H1 (cell line): ENCODE data around the gene SATB2. TPM values are rescaled to one million over a fixed set of nuclear protein-coding genes. Genes with fewer than 3 reads are reported as not detected.
A peak's percentile ranks its signal among the peaks of the same experiment; 100 is the strongest.

Source experiments
- CTCF ChIA-PET: fragments of 300-600 bp; sonication (Branson Sonifier 250); formaldehyde crosslinking; loops from one replicate; lab custom pipeline; 2021; ENCODE audit not compliant: partially characterized antibody; lab: Charles Lee
- POLR2A ChIA-PET: fragments of 300-600 bp; sonication (Branson Sonifier 250); formaldehyde crosslinking; loops from one replicate; lab custom pipeline; 2021; ENCODE audit warnings: inconsistent platforms; ENCODE audit not compliant: partially characterized antibody; lab: Charles Lee
- DNase-seq, 2 experiments: peaks; one replicate each; pipeline versions ENCODE4 v3.0.0 to v3.0.0-alpha.2; 2010 to 2022; ENCODE audit warnings: low spot score in 2 of 2, low read depth in 1 of 2, mixed read lengths in 1 of 2
- FAIRE-seq: peaks from 2 replicates; lab custom pipeline; 2011; peaks lifted over from hg19 to GRCh38; lab: Jason Lieb, UNC
- H2AFZ ChIP-seq: 2 replicates; pipeline ENCODE4 v1.8.1; 2012; ENCODE audit warnings: low read length, inconsistent platforms
- H2AK5ac ChIP-seq: 2 replicates; pipeline ENCODE4 v1.6.1; 2013; ENCODE audit warnings: low read depth, low read length
- H2BK120ac ChIP-seq: replicated peaks from 2 replicates; pipeline ENCODE3; 2013; ENCODE audit warnings: low read depth, low read length, inconsistent platforms
- H2BK12ac ChIP-seq: 2 replicates; pipeline ENCODE4 v1.6.1; 2013; ENCODE audit warnings: low read depth, low read length
- H2BK15ac ChIP-seq: 2 replicates; pipeline ENCODE4 v1.6.1; 2013; ENCODE audit warnings: low read length
- H2BK20ac ChIP-seq: 2 replicates; pipeline ENCODE4 v1.6.1; 2013; ENCODE audit warnings: low read length
- H2BK5ac ChIP-seq: 2 replicates; pipeline ENCODE4 v1.6.1; 2013; ENCODE audit warnings: low read depth, low read length
- H3K14ac ChIP-seq: 2 replicates; pipeline ENCODE4 v1.6.1; 2013; ENCODE audit warnings: inconsistent platforms; ENCODE audit not compliant: insufficient read length
- H3K18ac ChIP-seq: 2 replicates; pipeline ENCODE4 v1.6.1; 2013; ENCODE audit warnings: low read length; ENCODE audit errors: extremely low read depth
- H3K23ac ChIP-seq: 2 replicates; pipeline ENCODE4 v1.6.1; 2013; ENCODE audit warnings: inconsistent platforms; ENCODE audit not compliant: insufficient read length
- H3K23me2 ChIP-seq: 2 replicates; pipeline ENCODE4 v1.6.1; 2013; ENCODE audit warnings: low read depth, low read length
- H3K27ac ChIP-seq: 2 replicates; pipeline ENCODE4 v1.6.1; 2011; ENCODE audit warnings: low read depth, low read length, inconsistent platforms
- H3K27me3 ChIP-seq, 4 experiments: replicated peaks in 1 of 4; 1 replicate in 1 of 4; 2 replicates in 3 of 4; pipeline versions ENCODE4 v1.6.1 to v1.8.1; 2011 to 2013; ENCODE audit warnings: low read length in 3 of 4, mild to moderate bottlenecking in 3 of 4, inconsistent platforms in 2 of 4, mixed read lengths in 2 of 4, moderate library complexity in 1 of 4; ENCODE audit not compliant: control insufficient read depth in 3 of 4, insufficient read depth in 3 of 4; ENCODE audit errors: extremely low read depth in 1 of 4
- H3K36me3 ChIP-seq, 4 experiments: 2 replicates each; pipeline versions ENCODE4 v1.6.1 to v1.8.1; 2011 to 2013; ENCODE audit warnings: mild to moderate bottlenecking in 4 of 4, low read length in 3 of 4, moderate library complexity in 2 of 4, control low read depth in 1 of 4, inconsistent platforms in 1 of 4; ENCODE audit not compliant: insufficient read depth in 4 of 4, control insufficient read depth in 2 of 4
- H3K4ac ChIP-seq: replicated peaks from 2 replicates; pipeline ENCODE3; 2013; ENCODE audit warnings: low read length, low read depth, mixed read lengths, inconsistent platforms; ENCODE audit not compliant: insufficient read length
- H3K4me1 ChIP-seq, 4 experiments: replicated peaks in 1 of 4; 1 replicate in 1 of 4; 2 replicates in 3 of 4; pipeline versions ENCODE4 v1.6.1 to v1.8.1; 2011 to 2013; ENCODE audit warnings: low read length in 3 of 4, inconsistent platforms in 2 of 4, mixed read lengths in 1 of 4; ENCODE audit not compliant: insufficient read depth in 4 of 4, control insufficient read depth in 3 of 4
- H3K4me2 ChIP-seq, 2 experiments: 2 replicates each; pipeline versions ENCODE4 v1.6.1 to v1.8.1; 2011 to 2013; ENCODE audit warnings: low read depth in 2 of 2, low read length in 2 of 2, control low read depth in 1 of 2, inconsistent platforms in 1 of 2, mild to moderate bottlenecking in 1 of 2; ENCODE audit not compliant: insufficient read depth in 1 of 2
- H3K4me3 ChIP-seq, 4 experiments: fragments of 200-600, 300-600 bp in 1 of 4; sonication (generic), shearing (Covaris generic), sonication (Bioruptor Twin) in 1 of 4; 2 replicates each; pipeline versions ENCODE4 v1.5.1 to v1.8.1; 2011 to 2016; ENCODE audit warnings: low read length in 4 of 4, low read depth in 3 of 4, control low read depth in 2 of 4, inconsistent platforms in 2 of 4, mild to moderate bottlenecking in 2 of 4, mixed read lengths in 1 of 4, moderate library complexity in 1 of 4; ENCODE audit not compliant: insufficient read depth in 2 of 4; ENCODE audit errors: extremely low read depth in 1 of 4
- H3K56ac ChIP-seq: replicated peaks from 2 replicates; pipeline ENCODE3; 2013; ENCODE audit warnings: low read depth, mild to moderate bottlenecking, mixed read lengths, low read length, inconsistent platforms; ENCODE audit not compliant: insufficient read length
- H3K79me1 ChIP-seq: 2 replicates; pipeline ENCODE4 v1.6.1; 2013; ENCODE audit warnings: low read depth, low read length, control low read depth
- H3K79me2 ChIP-seq, 2 experiments: 2 replicates each; pipeline versions ENCODE4 v1.6.1 to v1.8.1; 2012 to 2013; ENCODE audit warnings: low read length in 2 of 2, mild to moderate bottlenecking in 2 of 2, inconsistent platforms in 1 of 2; ENCODE audit not compliant: insufficient read depth in 2 of 2, control insufficient read depth in 1 of 2
- H3K9ac ChIP-seq, 4 experiments: replicated peaks in 1 of 4; 1 replicate in 1 of 4; 2 replicates in 3 of 4; pipeline versions ENCODE4 v1.6.1 to v1.8.1; 2011 to 2013; ENCODE audit warnings: low read depth in 3 of 4, low read length in 3 of 4, control low read depth in 2 of 4, mild to moderate bottlenecking in 2 of 4, moderate library complexity in 2 of 4, inconsistent platforms in 1 of 4; ENCODE audit errors: extremely low read depth in 1 of 4
- H3K9me3 ChIP-seq, 2 experiments: 2 replicates each; pipeline versions ENCODE4 v1.6.1 to v1.8.1; 2012 to 2013; ENCODE audit warnings: mild to moderate bottlenecking in 2 of 2, moderate library complexity in 2 of 2, control low read depth in 1 of 2, inconsistent platforms in 1 of 2, low read depth in 1 of 2, low read length in 1 of 2, mixed read lengths in 1 of 2; ENCODE audit not compliant: insufficient read depth in 2 of 2
- H4K20me1 ChIP-seq, 2 experiments: replicated peaks in 1 of 2; 2 replicates each; pipeline versions ENCODE3 to v1.8.1; 2011 to 2013; ENCODE audit warnings: inconsistent platforms in 2 of 2, low read length in 2 of 2, mild to moderate bottlenecking in 1 of 2; ENCODE audit not compliant: insufficient read depth in 2 of 2, control insufficient read depth in 1 of 2
- H4K5ac ChIP-seq: 2 replicates; pipeline ENCODE4 v1.6.1; 2013; ENCODE audit warnings: low read length, low read depth, mixed read lengths, inconsistent platforms; ENCODE audit not compliant: insufficient read length
- H4K8ac ChIP-seq: 2 replicates; pipeline ENCODE4 v1.8.0; 2013; ENCODE audit warnings: mild to moderate bottlenecking, moderate library complexity, low read length, inconsistent platforms; ENCODE audit not compliant: insufficient read depth; ENCODE audit errors: extremely low read depth
- H4K91ac ChIP-seq: replicated peaks from 2 replicates; pipeline ENCODE3; 2013; ENCODE audit warnings: low read length, mixed read lengths, inconsistent platforms; ENCODE audit not compliant: insufficient read length
- BRCA1 ChIP-seq: IDR thresholded peaks from 2 replicates; pipeline ENCODE4 v1.6.1; 2012; ENCODE audit warnings: low read depth, low read length, improper control_type of control experiment
- CBX8 ChIP-seq: fragments of 300-800, 300-1000 bp; sonication (generic); IDR thresholded peaks from 2 replicates; pipeline ENCODE4 v1.7.1; 2016; ENCODE audit warnings: low read depth, low read length, borderline replicate concordance
- CHD1 ChIP-seq: IDR thresholded peaks from 2 replicates; pipeline ENCODE4 v1.6.1; 2012; ENCODE audit warnings: low read depth, low read length, improper control_type of control experiment
- EP300 ChIP-seq, 2 experiments: IDR thresholded peaks; 1 replicate in 1 of 2; 2 replicates in 1 of 2; pipeline ENCODE4 v1.6.1; 2011 to 2012; ENCODE audit warnings: low read depth in 2 of 2, low read length in 2 of 2, mild to moderate bottlenecking in 2 of 2, borderline replicate concordance in 1 of 2, inconsistent platforms in 1 of 2, moderate library complexity in 1 of 2
- GABPA ChIP-seq: IDR thresholded peaks from 2 replicates; pipeline ENCODE4 v1.6.1; 2011; ENCODE audit warnings: mild to moderate bottlenecking, low read length, moderate library complexity, borderline replicate concordance; ENCODE audit not compliant: insufficient read depth
- KDM1A ChIP-seq: fragments of 200-600, 300-600 bp; sonication (generic); IDR thresholded peaks from 2 replicates; pipeline ENCODE4 v1.7.1; 2016; ENCODE audit warnings: mild to moderate bottlenecking, low read length, borderline replicate concordance
- KDM4A ChIP-seq: IDR thresholded peaks from one replicate; pipeline ENCODE4 v1.7.1; 2012; ENCODE audit warnings: low read depth, mild to moderate bottlenecking, moderate library complexity, low read length, inconsistent platforms; ENCODE audit not compliant: severe bottlenecking
- RAD21 ChIP-seq, 2 experiments: IDR thresholded peaks in 1 of 2; conservative IDR thresholded peaks in 1 of 2; 2 replicates each; pipeline ENCODE4 v1.6.1; 2011; ENCODE audit warnings: low read depth in 2 of 2, low read length in 2 of 2, improper control_type of control experiment in 1 of 2, inconsistent platforms in 1 of 2, mild to moderate bottlenecking in 1 of 2, moderate library complexity in 1 of 2
- RBBP5 ChIP-seq: IDR thresholded peaks from 2 replicates; pipeline ENCODE4 v1.7.1; 2012; ENCODE audit warnings: low read depth, mild to moderate bottlenecking, inconsistent platforms, low read length, moderate library complexity, borderline replicate concordance
- SP4 ChIP-seq: IDR thresholded peaks from 2 replicates; pipeline ENCODE4 v1.6.1; 2012; ENCODE audit warnings: low read length, inconsistent platforms
- TAF1 ChIP-seq: IDR thresholded peaks from 2 replicates; pipeline ENCODE4 v1.6.1; 2011; ENCODE audit warnings: mild to moderate bottlenecking, low read depth, low read length
- TAF7 ChIP-seq: optimal IDR thresholded peaks from 2 replicates; pipeline ENCODE3; 2011; ENCODE audit warnings: low read depth, mild to moderate bottlenecking, inconsistent platforms, low read length, moderate library complexity, borderline replicate concordance
- YY1 ChIP-seq: IDR thresholded peaks from 2 replicates; pipeline ENCODE4 v1.6.1; 2011; ENCODE audit warnings: low read depth, mild to moderate bottlenecking, low read length
- WGBS, 2 experiments: shearing (Covaris generic) in 1 of 2; methylation state at CpG; one replicate each; pipeline versions ENCODE4 v1.1.6 to v1.1.7; 2013 to 2015; ENCODE audit warnings: low lambda C conversion rate in 2 of 2, mixed read lengths in 2 of 2, inconsistent platforms in 1 of 2, low coverage in 1 of 2, missing lambda C conversion rate in 1 of 2; ENCODE audit not compliant: insufficient replicate concordance in 2 of 2, insufficient coverage in 1 of 2, insufficient read length in 1 of 2; ENCODE audit errors: extremely low coverage in 1 of 2, missing lambda C conversion rate in 1 of 2; 5-methylcytosine and 5-hydroxymethylcytosine counted together
- polyA plus RNA-seq, 7 experiments: library from polyadenylated mRNA; depleted of rRNA in 3 of 7; stranded (reverse) in 5 of 7; unstranded in 2 of 7; fragments of >200 nt in 5 of 7; fragments of 200-250 nt in 2 of 7; gene quantifications; 1 replicate in 5 of 7; 2 replicates in 1 of 7; 4 replicates in 1 of 7; pipeline versions ENCODE4 v1.2.1 to v1.2.3, GENCODE V29; 2011 to 2013; ENCODE audit warnings: missing spikeins in 2 of 7, mixed read lengths in 2 of 7
- total RNA-seq: library from RNA; stranded (reverse); fragmentation: NEBNext Ultra II Directional; extraction: Animal tissue kit (Norgen Biotek cat#: 25700); gene quantifications from 2 replicates; pipeline ENCODE4 v1.2.1, GENCODE V29; 2021

SATB2 gene
- total and polyA plus RNA-seq, 2 of the 8 experiments (the other 6 are each of a cell fraction or from before 2014, with no cell fraction given), result 1.3 to 5.7 TPM

DNA sequence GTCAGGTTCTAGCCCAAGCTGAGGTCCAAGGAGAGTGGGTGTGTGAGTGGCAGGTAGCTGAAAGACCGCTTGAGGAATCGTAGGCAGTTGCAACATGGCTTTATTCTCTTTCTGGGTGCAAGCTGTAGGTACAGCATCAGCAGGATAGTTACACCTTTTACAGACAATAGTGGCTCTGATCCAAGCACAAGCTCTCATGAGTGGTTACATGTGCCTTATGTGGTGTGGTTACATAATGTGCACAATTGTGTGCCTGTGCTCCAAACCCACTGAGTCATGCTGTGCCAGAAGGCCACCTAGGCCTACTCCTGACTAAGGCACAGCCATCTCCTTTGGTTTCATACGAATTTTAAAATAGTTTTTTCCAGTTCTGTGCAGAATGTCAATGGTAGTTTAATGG lies 227.6 kb downstream of the SATB2 start:
- Histone ChIP-seq H4K91ac (no peak overlapping the region), H4K8ac (no peak overlapping the region), H3K23ac (no peak overlapping the region), H2BK12ac (no peak overlapping the region), H2BK15ac (no peak overlapping the region), H3K36me3 (no peaks in the 10 kb centered on the region), H2BK20ac (no peak overlapping the region), H3K4me3 (no peak overlapping the region), H3K56ac (no peak overlapping the region), H3K79me1 (no peaks in the 10 kb centered on the region), H3K27ac (no peak overlapping the region), H4K20me1 (no peaks in the 10 kb centered on the region), H3K4me2 (no peak overlapping the region), H3K79me2 (no peaks in the 10 kb centered on the region), H2BK5ac (no peak overlapping the region), H3K9me3 (peaks cover 0 to 2% of the 10 kb centered on the region in 2 experiments; a peak in 2 of 4 replicates), H3K23me2 (no peaks in the 10 kb centered on the region), H3K4me1 (no peaks in the 10 kb centered on the region), H3K4ac (no peak overlapping the region), H2AK5ac (no peak overlapping the region), H2AFZ (no peak overlapping the region), H2BK120ac (peak overlapping the region; percentile 54), H3K18ac (no peak overlapping the region), H3K9ac (no peak overlapping the region), H4K5ac (no peak overlapping the region), H3K27me3 (no peaks in the 10 kb centered on the region), H3K14ac (no peak overlapping the region)
- TF ChIP-seq YY1 (no peak), CBX8 (no peak), KDM4A (no peak), EP300 (IDR thresholded peaks at IDR 0.05; ENCODE audit: borderline replicate concordance in 1 of 2, low read depth in 2 of 2, low read length in 2 of 2) (no peak), BRCA1 (no peak), GABPA (no peak), SP4 (no peak), CHD1 (no peak), TAF1 (no peak), TAF7 (no peak), RBBP5 (no peak), RAD21 (IDR thresholded peaks at IDR 0.05 in 1 of 2, conservative IDR thresholded peaks at IDR 0.05 in 1 of 2; ENCODE audit: low read depth in 2 of 2, low read length in 2 of 2) (no peak), KDM1A (no peak)
- ChIA-PET CTCF (no interaction called here), POLR2A (interaction anchor here (0.7 kb wide), 1 partner anchor 179 kb away, joined by 3 read pairs; no protein-coding TSS in a partner anchor)
- FAIRE-seq (no peak), DNase-seq (no peak)
- WGBS, 2 experiments, result 86% methylated on average over 3 of the region's 3 CpGs; no CpG with 5 or more reads in 1 of the 2 experiments
